Upper lobe of left lung (tissue), 4 donors: ENCODE results near the gene SCO1.
"Not testable (repeated sequence)": the region's sequence is repeated elsewhere in the genome, so short reads cannot be mapped to it uniquely, and the experiment has no call there.

Experiments used
- POLR2AphosphoS5 ChIP-seq, 2 donors: sonication (generic); formaldehyde crosslinking; IDR thresholded peaks; one replicate each; pipeline ENCODE4 v1.5.1; 2017; ENCODE audit warnings: antibody characterized with exemption in 2 of 2
- TF ChIP-seq, protein P1 (sequence below), 6 experiments: fragments of 450-650 bp in 4 of 6; fragments of 200-600 bp in 2 of 6; sonication (generic) in 2 of 6; IDR thresholded peaks; one replicate each; pipeline ENCODE4 v1.5.1; 2016 to 2019; ENCODE audit warnings: antibody characterized with exemption in 6 of 6

DNA sequence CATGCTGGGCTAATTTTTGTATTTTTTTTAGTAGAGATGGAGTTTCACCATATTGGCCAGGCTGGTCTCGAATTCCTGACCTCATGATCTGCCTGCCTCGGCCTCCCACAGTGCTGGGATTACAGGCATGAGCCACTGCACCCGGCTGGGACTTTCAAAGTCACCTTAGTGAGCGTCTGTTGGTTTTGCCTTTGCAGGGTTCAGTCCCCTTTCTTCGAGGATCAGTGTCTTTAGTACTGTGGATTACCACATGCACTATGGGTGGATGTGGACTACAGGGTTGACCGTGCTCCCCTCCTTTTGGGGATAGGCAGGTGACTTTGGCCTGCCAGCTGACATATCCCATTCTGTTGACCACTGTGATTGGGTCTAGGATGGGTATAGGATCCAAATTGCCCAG is 34.8 kb upstream of the SCO1 start:
- TF ChIP-seq, protein P1, sequence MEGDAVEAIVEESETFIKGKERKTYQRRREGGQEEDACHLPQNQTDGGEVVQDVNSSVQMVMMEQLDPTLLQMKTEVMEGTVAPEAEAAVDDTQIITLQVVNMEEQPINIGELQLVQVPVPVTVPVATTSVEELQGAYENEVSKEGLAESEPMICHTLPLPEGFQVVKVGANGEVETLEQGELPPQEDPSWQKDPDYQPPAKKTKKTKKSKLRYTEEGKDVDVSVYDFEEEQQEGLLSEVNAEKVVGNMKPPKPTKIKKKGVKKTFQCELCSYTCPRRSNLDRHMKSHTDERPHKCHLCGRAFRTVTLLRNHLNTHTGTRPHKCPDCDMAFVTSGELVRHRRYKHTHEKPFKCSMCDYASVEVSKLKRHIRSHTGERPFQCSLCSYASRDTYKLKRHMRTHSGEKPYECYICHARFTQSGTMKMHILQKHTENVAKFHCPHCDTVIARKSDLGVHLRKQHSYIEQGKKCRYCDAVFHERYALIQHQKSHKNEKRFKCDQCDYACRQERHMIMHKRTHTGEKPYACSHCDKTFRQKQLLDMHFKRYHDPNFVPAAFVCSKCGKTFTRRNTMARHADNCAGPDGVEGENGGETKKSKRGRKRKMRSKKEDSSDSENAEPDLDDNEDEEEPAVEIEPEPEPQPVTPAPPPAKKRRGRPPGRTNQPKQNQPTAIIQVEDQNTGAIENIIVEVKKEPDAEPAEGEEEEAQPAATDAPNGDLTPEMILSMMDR (IDR thresholded peaks at IDR 0.05) = not testable (repeated sequence)
- TF ChIP-seq POLR2AphosphoS5 (IDR thresholded peaks at IDR 0.05) = not testable (repeated sequence)
